ENCODE measurements around the gene PARPBP. TPM values are rescaled to one million over a fixed set of nuclear protein-coding genes. Genes with fewer than 3 reads are reported as not detected.

The PARPBP gene
- total and polyA plus RNA-seq, 2 of the 8 experiments (the other 6 are each of a cell fraction or from before 2014, with no cell fraction given), result 10.9 to 38.1 TPM

GRCh38 chr12:102110782-102111181 is 9.2 kb upstream of the PARPBP start:
- no peak overlapping the region for H2AFZ ChIP-seq (ENCODE audit: low read length)
- no peak overlapping the region for H3K27ac ChIP-seq (ENCODE audit: low read depth, low read length)
- CTCF ChIA-PET (ENCODE audit: partially characterized antibody), result interaction anchor here (1.4 kb wide), 1 partner anchor 15 kb away, joined by 4 read pairs; no protein-coding TSS in a partner anchor
- no peak overlapping the region for H2BK12ac ChIP-seq (ENCODE audit: low read depth, low read length)
- peaks cover 3 to 6% of the 10 kb centered on the region in 2 experiments; a peak in 2 of 4 replicates for H3K9me3 ChIP-seq (ENCODE audit: insufficient read depth in 2 of 2, low read depth in 1 of 2, low read length in 1 of 2)
- H4K5ac ChIP-seq (ENCODE audit: insufficient read length, low read depth, low read length), result no peak overlapping the region
- H3K56ac ChIP-seq (replicated peaks; ENCODE audit: insufficient read length, low read depth, low read length), result no peak overlapping the region
- H3K9ac ChIP-seq (replicated peaks in 1 of 4; ENCODE audit: extremely low read depth in 1 of 4, low read depth in 3 of 4, low read length in 3 of 4), result no peak overlapping the region
- H2BK5ac ChIP-seq (ENCODE audit: low read depth, low read length), result no peak overlapping the region
- peaks cover 6 to 53% (median 32%) of the 10 kb centered on the region in 4 experiments; a peak in 7 of 8 replicates for H3K36me3 ChIP-seq (ENCODE audit: control insufficient read depth in 2 of 4, insufficient read depth in 4 of 4, low read length in 3 of 4)
- no peak overlapping the region for H3K4me3 ChIP-seq (ENCODE audit: extremely low read depth in 1 of 4, insufficient read depth in 2 of 4, low read depth in 3 of 4, low read length in 4 of 4)
- DNase-seq (ENCODE audit: low read depth in 1 of 2, low spot score in 2 of 2), result no peak
- no peak overlapping the region for H3K23ac ChIP-seq (ENCODE audit: insufficient read length)
- POLR2A ChIA-PET (ENCODE audit: partially characterized antibody), result interaction anchor here (1.0 kb wide), 1 partner anchor 9 kb away, joined by 4 read pairs; the partner anchor contains the start of genes NUP37 and PARPBP
- no peaks in the 10 kb centered on the region for H3K79me2 ChIP-seq (ENCODE audit: control insufficient read depth in 1 of 2, insufficient read depth in 2 of 2, low read length in 2 of 2)
- H3K4me1 ChIP-seq (replicated peaks in 1 of 4; ENCODE audit: control insufficient read depth in 3 of 4, insufficient read depth in 4 of 4, low read length in 3 of 4), result no peaks in the 10 kb centered on the region; a peak in 1 of 7 replicates
- H3K23me2 ChIP-seq (ENCODE audit: low read depth, low read length), result no peaks in the 10 kb centered on the region
- H3K27me3 ChIP-seq (replicated peaks in 1 of 4; ENCODE audit: control insufficient read depth in 3 of 4, extremely low read depth in 1 of 4, insufficient read depth in 3 of 4, low read length in 3 of 4), result no peaks in the 10 kb centered on the region
- no peak for FAIRE-seq
- no peak for TF ChIP-seq TAF1 (IDR thresholded peaks at IDR 0.05; ENCODE audit: low read depth, low read length)
- no peak for TF ChIP-seq PHF8 (conservative IDR thresholded peaks at IDR 0.05; ENCODE audit: low read depth, low read length)
- TF ChIP-seq RFX5 (IDR thresholded peaks at IDR 0.05; ENCODE audit: borderline replicate concordance, low read depth, low read length), result no peak
- TF ChIP-seq TCF12 (IDR thresholded peaks at IDR 0.05; ENCODE audit: low read depth, low read length), result no peak
- no peak for TF ChIP-seq CTCF (IDR thresholded peaks at IDR 0.05; ENCODE audit: control extremely low read depth in 1 of 3, insufficient read depth in 1 of 3, low read depth in 1 of 3, low read length in 3 of 3)
- TF ChIP-seq ZNF274 (IDR thresholded peaks at IDR 0.05; ENCODE audit: borderline replicate concordance, extremely low read depth, low read length), result no peak
- no peak for TF ChIP-seq POLR2A (IDR thresholded peaks at IDR 0.05; ENCODE audit: control extremely low read depth in 1 of 2, low read depth in 2 of 2, low read length in 2 of 2)
- TF ChIP-seq SIX5 (IDR thresholded peaks at IDR 0.05; ENCODE audit: low read depth, low read length), result no peak
- H2AK5ac ChIP-seq (ENCODE audit: low read depth, low read length), result no peak overlapping the region
- no peak overlapping the region for H3K18ac ChIP-seq (ENCODE audit: extremely low read depth, low read length)
- H2BK120ac ChIP-seq (replicated peaks; ENCODE audit: low read depth, low read length), result no peak overlapping the region
- H2BK15ac ChIP-seq (ENCODE audit: low read length), result no peak overlapping the region
- no peak overlapping the region for H2BK20ac ChIP-seq (ENCODE audit: low read length)
- H3K4ac ChIP-seq (replicated peaks; ENCODE audit: insufficient read length, low read depth, low read length), result no peak overlapping the region
- no peaks in the 10 kb centered on the region for H4K20me1 ChIP-seq (replicated peaks in 1 of 2; ENCODE audit: control insufficient read depth in 1 of 2, insufficient read depth in 2 of 2, low read length in 2 of 2)
- H3K79me1 ChIP-seq (ENCODE audit: low read depth, low read length), result no peaks in the 10 kb centered on the region
- H4K91ac ChIP-seq (replicated peaks; ENCODE audit: insufficient read length, low read length), result no peak overlapping the region
- H3K14ac ChIP-seq (ENCODE audit: insufficient read length), result no peak overlapping the region
- H4K8ac ChIP-seq (ENCODE audit: extremely low read depth, insufficient read depth, low read length), result no peak overlapping the region
- H3K4me2 ChIP-seq (ENCODE audit: insufficient read depth in 1 of 2, low read depth in 2 of 2, low read length in 2 of 2), result no peak overlapping the region
